Caco-2 (cell line): Measurements from ENCODE around the gene VSIR. TPM values are rescaled to one million over a fixed set of nuclear protein-coding genes. Genes with fewer than 3 reads are reported as not detected.

Experiments used
- BruUV-seq: library from RNA; stranded (reverse); fragments of 400-500 nt; replicated peaks from 2 replicates; lab custom pipeline; 2021; lab: Mats Ljungman, UMichigan
- CTCF ChIA-PET: fragments of 300-600 bp; sonication (Branson Sonifier 250); formaldehyde crosslinking; loops from one replicate; lab custom pipeline; 2022; ENCODE audit warnings: antibody characterized with exemption; lab: Charles Lee
- POLR2A ChIA-PET: fragments of 300-600 bp; sonication (Branson Sonifier 250); formaldehyde crosslinking; loops from one replicate; lab custom pipeline; 2022; ENCODE audit warnings: antibody characterized with exemption; lab: Charles Lee
- DNase-seq, 2 experiments: peaks; one replicate each; pipeline versions ENCODE4 v3.0.0 to v3.0.0-alpha.2; 2020 to 2022
- H3K27me3 ChIP-seq: replicated peaks from 2 replicates; pipeline ENCODE4 v1.6.0; 2011; ENCODE audit warnings: low read length; ENCODE audit not compliant: control insufficient read depth, insufficient read depth
- H3K36me3 ChIP-seq: 2 replicates; pipeline ENCODE4 v1.5.1; 2011; ENCODE audit warnings: low read length; ENCODE audit not compliant: control insufficient read depth, insufficient read depth
- H3K4me1 ChIP-seq: fragments of 250-450 bp; sonication (Bioruptor Pico); 2 replicates; pipeline ENCODE4 v1.5.1; 2020; ENCODE audit warnings: mild to moderate bottlenecking
- H3K4me3 ChIP-seq: 2 replicates; pipeline ENCODE4 v1.5.1; 2011; ENCODE audit warnings: low read depth, mild to moderate bottlenecking, control low read depth, low read length
- H3K9me3 ChIP-seq: fragments of 250-450 bp; sonication (Bioruptor Pico); 2 replicates; pipeline ENCODE4 v1.5.1; 2020; ENCODE audit warnings: mild to moderate bottlenecking, moderate library complexity
- H3K27ac Mint-ChIP-seq: one replicate; pipeline ENCODE4 v1.8.0; 2022; ENCODE audit warnings: mixed read lengths; ENCODE audit not compliant: unreplicated experiment
- H3K27me3 Mint-ChIP-seq: one replicate; pipeline ENCODE4 v1.8.0; 2022; ENCODE audit warnings: mixed read lengths; ENCODE audit not compliant: insufficient read depth, unreplicated experiment
- H3K36me3 Mint-ChIP-seq: one replicate; pipeline ENCODE4 v1.8.0; 2022; ENCODE audit warnings: mild to moderate bottlenecking, mixed read lengths; ENCODE audit not compliant: insufficient read depth, unreplicated experiment
- H3K4me1 Mint-ChIP-seq: one replicate; pipeline ENCODE4 v1.8.0; 2022; ENCODE audit warnings: low read depth, mixed read lengths; ENCODE audit not compliant: unreplicated experiment
- H3K4me3 Mint-ChIP-seq: one replicate; pipeline ENCODE4 v1.8.0; 2022; ENCODE audit warnings: mild to moderate bottlenecking, moderate library complexity, mixed read lengths; ENCODE audit not compliant: unreplicated experiment
- H3K9me3 Mint-ChIP-seq: one replicate; pipeline ENCODE4 v1.8.0; 2022; ENCODE audit warnings: mixed read lengths; ENCODE audit not compliant: unreplicated experiment
- CTCF ChIP-seq, 2 experiments: fragments of 200-600 bp in 1 of 2; IDR thresholded peaks; 1 replicate in 1 of 2; 2 replicates in 1 of 2; pipeline versions ENCODE4 v1.5.1 to v1.8.0; 2011 to 2022; ENCODE audit warnings: antibody characterized with exemption in 1 of 2, control low read depth in 1 of 2, inconsistent platforms in 1 of 2, low read depth in 1 of 2, low read length in 1 of 2, mild to moderate bottlenecking in 1 of 2, moderate library complexity in 1 of 2; ENCODE audit not compliant: insufficient read depth in 1 of 2, severe bottlenecking in 1 of 2, unreplicated experiment in 1 of 2
- intact Hi-C: fragments of 100-400 bp; cut with micrococcal nuclease; formaldehyde crosslinking; loops from one replicate; pipeline ENCODE4 v1.10.0; 2022; ENCODE audit not compliant: unreplicated experiment
- total RNA-seq: library from RNA; stranded (reverse); gene quantifications from 2 replicates; pipeline ENCODE4 v1.2.3, GENCODE V29; 2022

Gene VSIR
- total RNA-seq, 1 experiment from 2014 or later = 44.0 TPM

GRCh38 chr10:71810048-71810750 is 36.9 kb upstream of the VSIR start:
- Mint-ChIP-seq H3K27ac (no peak overlapping the region), H3K36me3 (peaks cover 54% of the 10 kb centered on the region), H3K9me3 (no peaks in the 10 kb centered on the region), H3K4me1 (peaks cover 7% of the 10 kb centered on the region), H3K27me3 (no peaks in the 10 kb centered on the region), H3K4me3 (no peak overlapping the region)
- ChIA-PET POLR2A (no interaction called here), CTCF (interaction anchor here (0.7 kb wide), 1 partner anchor 135 kb away, joined by 4 read pairs; no protein-coding TSS in a partner anchor)
- Histone ChIP-seq H3K4me3 (no peak overlapping the region), H3K36me3 (peaks cover 3% of the 10 kb centered on the region; the same call in 1 of the 2 replicates), H3K27me3 (no peaks in the 10 kb centered on the region), H3K9me3 (no peaks in the 10 kb centered on the region), H3K4me1 (no peaks in the 10 kb centered on the region)
- no TSS peak for BruUV-seq
- TF ChIP-seq CTCF (IDR thresholded peaks at IDR 0.05; ENCODE audit: insufficient read depth in 1 of 2, low read depth in 1 of 2, low read length in 1 of 2, severe bottlenecking in 1 of 2, unreplicated experiment in 1 of 2) = no peak
- no peak for DNase-seq
- intact Hi-C loops = loop anchor here (5.0 kb wide), 1 partner anchor 103 kb away; no protein-coding TSS in a partner anchor

- no TSS peak for BruUV-seq
- no peak overlapping the region for H3K27ac Mint-ChIP-seq
- TF ChIP-seq CTCF (IDR thresholded peaks at IDR 0.05; ENCODE audit: insufficient read depth in 1 of 2, low read depth in 1 of 2, low read length in 1 of 2, severe bottlenecking in 1 of 2, unreplicated experiment in 1 of 2) = no peak
- CTCF ChIA-PET = interaction anchor here (0.6 kb wide), 1 partner anchor 746 kb away, joined by 3 read pairs; no protein-coding TSS in a partner anchor
- no peaks in the 10 kb centered on the region for H3K27me3 Mint-ChIP-seq
- no peak overlapping the region for H3K4me3 ChIP-seq
- no peak overlapping the region for H3K4me3 Mint-ChIP-seq
- DNase-seq = no peak
- no peaks in the 10 kb centered on the region for H3K9me3 Mint-ChIP-seq
- no peaks in the 10 kb centered on the region for H3K9me3 ChIP-seq
- no peaks in the 10 kb centered on the region for H3K4me1 ChIP-seq
- POLR2A ChIA-PET = interaction anchor here (0.6 kb wide), 1 partner anchor 41 kb away, joined by 5 read pairs; the partner anchor contains the start of gene PSAP
- peaks cover 1% of the 10 kb centered on the region; the same call in 1 of the 2 replicates for H3K36me3 ChIP-seq
- peaks cover 49% of the 10 kb centered on the region for H3K36me3 Mint-ChIP-seq
- no peaks in the 10 kb centered on the region for H3K27me3 ChIP-seq
- intact Hi-C loops = loop anchor here (5.0 kb wide), 1 partner anchor 102 kb away; no protein-coding TSS in a partner anchor
- peaks cover 4% of the 10 kb centered on the region for H3K4me1 Mint-ChIP-seq
Measured at GRCh38 chr10:71809628-71810027, 36.3 kb upstream of the VSIR start.

- BruUV-seq = no TSS peak
- no peaks in the 10 kb centered on the region for H3K27me3 ChIP-seq
- H3K4me1 ChIP-seq = no peaks in the 10 kb centered on the region
- POLR2A ChIA-PET = no interaction called here
- Mint-ChIP-seq H3K27me3 (no peaks in the 10 kb centered on the region), H3K4me3 (no peak overlapping the region), H3K9me3 (no peaks in the 10 kb centered on the region), H3K27ac (no peak overlapping the region), H3K4me1 (no peaks in the 10 kb centered on the region), H3K36me3 (peaks cover 37% of the 10 kb centered on the region)
- CTCF ChIA-PET = no interaction called here
- TF ChIP-seq CTCF (IDR thresholded peaks at IDR 0.05; ENCODE audit: insufficient read depth in 1 of 2, low read depth in 1 of 2, low read length in 1 of 2, severe bottlenecking in 1 of 2, unreplicated experiment in 1 of 2) = no peak
- no peaks in the 10 kb centered on the region for H3K36me3 ChIP-seq
- H3K4me3 ChIP-seq = no peak overlapping the region
- intact Hi-C loops = no loop called here
- DNase-seq = no peak
- H3K9me3 ChIP-seq = no peaks in the 10 kb centered on the region
Measured at GRCh38 chr10:71807557-71808510, 34.5 kb upstream of the VSIR start.
